NCI-H1092 (cell line): Measurements from ENCODE around the gene NUMB.
"Not testable (repeated sequence)": the region's sequence is repeated elsewhere in the genome, so short reads cannot be mapped to it uniquely, and the experiment has no call there.

Experiments
- DNase-seq: peaks from one replicate; lab custom pipeline; 2025; lab: John Stamatoyannopoulos, UW

NUMB gene

GRCh38 chr14:73359445-73359844 is 98.9 kb downstream of the NUMB start:
- DNase-seq = no peak

GRCh38 chr14:73358187-73358586 is 100.2 kb downstream of the NUMB start:
- DNase-seq = no peak

- not testable (repeated sequence) for DNase-seq
These were observed 109.3 kb downstream of the NUMB start for GRCh38 chr14:73349091-73349490.

- no peak for DNase-seq
These were observed 114.0 kb downstream of the NUMB start for GRCh38 chr14:73344319-73344718.

- DNase-seq = no peak
These were observed 115.7 kb downstream of the NUMB start for GRCh38 chr14:73342670-73343069.

- DNase-seq = no peak
These were observed 118.3 kb downstream of the NUMB start for GRCh38 chr14:73339846-73340595.

- no peak for DNase-seq
These were observed 119.1 kb downstream of the NUMB start for GRCh38 chr14:73339206-73339605.

GRCh38 chr14:73338551-73338950 is 119.8 kb downstream of the NUMB start:
- no peak for DNase-seq

- DNase-seq = no peak
These were observed 125.3 kb downstream of the NUMB start for GRCh38 chr14:73333031-73333430.

GRCh38 chr14:73325630-73326299 is 132.6 kb downstream of the NUMB start:
- DNase-seq = no peak

- no peak for DNase-seq
These were observed 133.3 kb downstream of the NUMB start for GRCh38 chr14:73325063-73325462.

GRCh38 chr14:73324533-73324932 is 133.8 kb downstream of the NUMB start:
- no peak for DNase-seq

- no peak for DNase-seq
These were observed 134.4 kb downstream of the NUMB start for GRCh38 chr14:73323896-73324399.

GRCh38 chr14:73313151-73313550 is 145.2 kb downstream of the NUMB start:
- no peak for DNase-seq

GRCh38 chr14:73312687-73313086 is 145.7 kb downstream of the NUMB start:
- DNase-seq = no peak

GRCh38 chr14:73311708-73312030 is 146.7 kb downstream of the NUMB start:
- no peak for DNase-seq

GRCh38 chr14:73309207-73309606 is 149.1 kb downstream of the NUMB start:
- not testable (repeated sequence) for DNase-seq

GRCh38 chr14:73307261-73307660 is 151.1 kb downstream of the NUMB start:
- DNase-seq = no peak

GRCh38 chr14:73305499-73305898 is 152.8 kb downstream of the NUMB start:
- DNase-seq = no peak

GRCh38 chr14:73295198-73295796 is 163.0 kb downstream of the NUMB start:
- DNase-seq = peak; percentile 38

GRCh38 chr14:73293782-73294781 is 164.3 kb downstream of the NUMB start:
- DNase-seq = no peak

GRCh38 chr14:73290279-73290678 is 168.1 kb downstream of the NUMB start:
- no peak for DNase-seq
